Skin epidermis (tissue), 12 donors: ENCODE data around the gene NECTIN2.

Experiments used
- H3K27ac ChIP-seq, 21 experiments: fragments of 200-600 bp; sonication (generic) in 11 of 21; one replicate each; pipeline ENCODE4 v1.5.0; 2020; ENCODE audit warnings: mild to moderate bottlenecking in 3 of 21, inconsistent platforms in 2 of 21, moderate library complexity in 2 of 21
- H3K4me3 ChIP-seq, 7 experiments: fragments of 200-600 bp; sonication (generic) in 2 of 7; one replicate each; pipeline ENCODE4 v1.5.0; 2020; ENCODE audit warnings: inconsistent platforms in 2 of 7, mild to moderate bottlenecking in 2 of 7, moderate library complexity in 1 of 7

The NECTIN2 gene

DNA sequence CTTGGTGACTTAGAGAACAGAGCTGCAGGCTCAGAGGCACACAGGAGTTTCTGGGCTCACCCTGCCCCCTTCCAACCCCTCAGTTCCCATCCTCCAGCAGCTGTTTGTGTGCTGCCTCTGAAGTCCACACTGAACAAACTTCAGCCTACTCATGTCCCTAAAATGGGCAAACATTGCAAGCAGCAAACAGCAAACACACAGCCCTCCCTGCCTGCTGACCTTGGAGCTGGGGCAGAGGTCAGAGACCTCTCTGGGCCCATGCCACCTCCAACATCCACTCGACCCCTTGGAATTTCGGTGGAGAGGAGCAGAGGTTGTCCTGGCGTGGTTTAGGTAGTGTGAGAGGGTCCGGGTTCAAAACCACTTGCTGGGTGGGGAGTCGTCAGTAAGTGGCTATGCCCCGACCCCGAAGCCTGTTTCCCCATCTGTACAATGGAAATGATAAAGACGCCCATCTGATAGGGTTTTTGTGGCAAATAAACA lies 78.2 kb downstream of the NECTIN2 start:
- peak overlapping the region in 9 of 21 experiments; percentile 7 to 73 (median 47) for H3K27ac ChIP-seq
- no peak overlapping the region for H3K4me3 ChIP-seq

DNA sequence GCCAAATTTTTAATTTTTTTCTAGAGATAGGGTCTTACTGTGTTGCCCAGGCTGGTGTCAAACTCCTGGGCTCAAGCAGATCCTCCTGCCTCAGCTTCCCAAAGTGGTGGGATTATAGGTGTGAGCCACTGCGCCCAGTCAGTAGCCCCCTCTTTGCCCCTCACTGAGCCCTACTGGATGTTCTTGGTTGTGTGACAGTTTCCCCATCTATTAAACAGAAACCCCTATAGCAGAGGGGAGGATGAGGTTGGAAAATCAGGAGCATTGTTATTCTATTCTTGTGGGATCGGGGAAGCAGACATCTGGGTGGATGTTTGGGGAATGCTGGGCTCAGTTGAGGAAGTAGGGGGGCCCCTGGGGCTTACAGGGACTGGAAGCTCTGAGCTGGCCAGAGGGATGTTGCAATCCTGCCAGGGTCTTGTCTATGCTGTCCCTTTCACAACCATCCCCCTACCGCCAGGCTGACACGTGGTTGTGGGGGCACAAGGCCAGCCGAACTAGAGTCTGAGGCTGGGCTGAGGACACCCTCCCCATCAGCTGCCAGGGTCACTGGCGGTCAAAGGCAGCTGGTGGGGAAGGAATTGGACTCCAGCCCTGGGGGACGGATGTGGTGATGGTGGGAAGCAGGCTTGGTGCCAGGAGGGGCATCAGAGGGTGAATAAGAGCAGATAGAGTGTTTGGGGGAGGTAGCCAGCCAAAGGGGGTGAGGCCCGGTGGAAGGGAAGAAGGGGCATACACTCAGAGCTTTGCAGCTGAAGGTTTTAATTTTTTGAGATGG lies 79.2 kb downstream of the NECTIN2 start:
- Histone ChIP-seq H3K27ac (peak overlapping the region in 15 of 21 experiments; percentile 7 to 73 (median 50)), H3K4me3 (no peak overlapping the region)

DNA sequence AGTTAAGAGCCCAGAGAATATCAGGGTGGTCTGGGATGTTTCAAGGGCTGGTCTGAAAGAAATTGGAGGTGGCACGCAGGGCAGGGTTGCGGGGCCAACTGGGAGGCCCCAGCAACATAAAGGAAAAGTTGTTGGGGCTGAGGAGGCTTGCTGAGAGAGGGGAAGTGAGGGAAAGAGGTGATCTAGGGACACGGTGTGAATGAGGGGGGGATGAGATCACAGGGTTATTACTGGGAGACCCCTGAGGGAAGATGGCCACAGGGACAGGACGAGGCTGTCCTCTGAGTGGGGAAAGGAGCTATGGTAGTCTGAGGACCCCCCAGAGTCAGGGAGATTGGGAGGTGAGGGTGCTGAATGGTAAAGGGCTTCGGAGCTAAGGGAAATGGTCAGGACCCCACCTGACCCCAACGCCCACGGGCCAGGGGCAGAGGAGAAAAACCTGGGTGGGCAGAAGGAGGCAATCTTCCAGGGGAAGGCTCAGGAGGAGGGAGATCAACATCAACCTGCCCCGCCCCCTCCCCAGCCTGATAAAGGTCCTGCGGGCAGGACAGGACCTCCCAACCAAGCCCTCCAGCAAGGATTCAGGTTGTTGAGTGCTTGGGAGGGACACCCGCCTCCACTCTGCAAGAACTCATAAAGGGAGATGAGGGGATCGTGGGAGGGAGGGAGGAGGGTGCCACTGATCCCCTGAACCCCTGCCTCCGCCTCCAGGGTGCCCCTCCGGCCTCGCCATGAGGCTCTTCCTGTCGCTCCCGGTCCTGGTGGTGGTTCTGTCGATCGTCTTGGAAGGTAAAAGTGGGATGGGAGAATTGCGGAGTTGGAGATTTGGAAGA lies 80.4 kb downstream of the NECTIN2 start:
- peak overlapping the region in 7 of 21 experiments; percentile 12 to 69 (median 30) for H3K27ac ChIP-seq
- peak overlapping the region in 2 of 7 experiments; percentile 11 to 22 for H3K4me3 ChIP-seq

DNA sequence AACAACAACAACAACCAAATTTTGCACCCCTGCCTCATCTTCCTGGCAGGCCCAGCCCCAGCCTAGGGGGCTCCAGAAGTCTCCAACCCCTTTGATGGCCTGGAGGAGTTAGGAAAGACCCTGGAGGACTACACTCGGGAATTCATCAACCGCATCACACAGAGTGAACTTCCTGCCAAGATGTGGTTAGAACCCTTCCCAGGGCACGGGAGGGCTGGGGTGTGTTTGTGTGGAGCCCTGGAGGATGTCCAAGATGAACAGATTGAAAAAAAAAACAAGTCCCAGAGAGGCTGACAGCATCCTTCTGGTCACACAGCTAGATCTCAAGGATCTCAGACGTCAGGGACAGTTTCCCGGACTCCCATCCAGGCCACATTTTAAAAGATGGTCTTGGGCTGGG lies 81.6 kb downstream of the NECTIN2 start:
- Histone ChIP-seq H3K4me3 (no peak overlapping the region), H3K27ac (no peak overlapping the region)

DNA sequence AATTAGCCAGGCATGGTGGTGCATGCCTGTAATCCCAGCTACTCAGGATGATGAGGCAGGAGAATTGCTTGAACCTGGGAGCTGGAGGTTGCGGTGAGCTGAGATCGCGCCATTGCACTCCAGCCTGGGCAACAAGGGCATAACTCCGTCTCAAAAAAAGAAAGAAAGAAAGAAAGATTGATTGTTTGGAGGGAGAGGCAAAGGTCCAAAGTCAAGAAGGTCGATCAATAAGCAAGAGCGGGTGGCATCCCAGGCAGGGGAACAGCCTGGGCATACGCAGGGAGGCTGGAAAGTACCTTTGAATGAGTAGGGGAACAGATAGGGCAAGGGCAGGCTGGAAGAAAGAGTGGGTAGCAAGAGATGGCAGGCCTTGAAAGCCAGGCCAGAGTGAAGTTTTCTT lies 84.0 kb downstream of the NECTIN2 start:
- H3K27ac ChIP-seq: no peak overlapping the region
- no peak overlapping the region for H3K4me3 ChIP-seq

DNA sequence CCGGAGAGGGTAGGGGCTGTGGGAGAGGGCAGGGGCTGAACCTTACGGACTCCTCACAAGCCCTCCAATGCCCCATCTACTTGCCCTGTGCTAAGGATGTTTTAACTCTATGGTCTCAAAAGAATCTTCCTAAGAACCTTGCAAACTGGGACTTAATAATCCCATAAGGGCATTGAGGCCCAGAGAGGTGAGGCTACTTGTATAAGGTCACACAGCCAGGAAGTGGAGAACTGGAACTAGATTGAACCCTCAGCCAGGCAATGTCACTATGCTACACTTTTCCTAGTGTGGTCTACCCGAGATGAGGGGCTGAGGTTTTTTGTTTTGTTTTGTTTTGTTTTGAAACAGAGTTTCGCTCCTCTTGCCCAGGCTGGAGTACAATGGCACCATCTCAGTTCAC lies 85.4 kb downstream of the NECTIN2 start:
- Histone ChIP-seq H3K4me3 (no peak overlapping the region), H3K27ac (no peak overlapping the region)
